NCI-H2081 (cell line): Measurements from ENCODE around the gene ANTXR1.

ENCODE experiments used
- DNase-seq, 2 experiments: peaks; one replicate each; lab custom pipeline; 2025; lab: John Stamatoyannopoulos, UW

The ANTXR1 gene

GRCh38 chr2:69034122-69034521 lies 21.1 kb downstream of the ANTXR1 start:
- DNase-seq = no peak

- no peak for DNase-seq
These were observed 21.9 kb downstream of the ANTXR1 start for GRCh38 chr2:69034845-69035244.

- no peak for DNase-seq
These were observed 23.9 kb downstream of the ANTXR1 start for GRCh38 chr2:69036926-69037325.

- no peak for DNase-seq
These were observed 28.2 kb downstream of the ANTXR1 start for GRCh38 chr2:69041214-69041613.

GRCh38 chr2:69043736-69044400 lies 30.9 kb downstream of the ANTXR1 start:
- DNase-seq = no peak

GRCh38 chr2:69046221-69046662 lies 33.3 kb downstream of the ANTXR1 start:
- no peak for DNase-seq

- DNase-seq = no peak
These were observed 34.7 kb downstream of the ANTXR1 start for GRCh38 chr2:69047625-69048145.

GRCh38 chr2:69050802-69051201 lies 37.8 kb downstream of the ANTXR1 start:
- no peak for DNase-seq

- DNase-seq = no peak
These were observed 40.5 kb downstream of the ANTXR1 start for GRCh38 chr2:69053416-69053965.

GRCh38 chr2:69054431-69054830 lies 41.5 kb downstream of the ANTXR1 start:
- no peak for DNase-seq

GRCh38 chr2:69055688-69056470 lies 42.9 kb downstream of the ANTXR1 start:
- DNase-seq = no peak

- peak in 1 of 2 experiments; percentile 1 for DNase-seq
These were observed 44.7 kb downstream of the ANTXR1 start for GRCh38 chr2:69057660-69058059.

- DNase-seq = no peak
These were observed 46.8 kb downstream of the ANTXR1 start for GRCh38 chr2:69059731-69060290.

GRCh38 chr2:69060938-69061501 lies 48.0 kb downstream of the ANTXR1 start:
- no peak for DNase-seq

- DNase-seq = no peak
These were observed 48.5 kb downstream of the ANTXR1 start for GRCh38 chr2:69061525-69061924.

GRCh38 chr2:69062307-69062962 lies 49.5 kb downstream of the ANTXR1 start:
- DNase-seq = no peak

- no peak for DNase-seq
These were observed 52.9 kb downstream of the ANTXR1 start for GRCh38 chr2:69065735-69066336.

GRCh38 chr2:69067026-69067630 lies 54.1 kb downstream of the ANTXR1 start:
- DNase-seq = no peak

- no peak for DNase-seq
These were observed 54.9 kb downstream of the ANTXR1 start for GRCh38 chr2:69067866-69068265.

GRCh38 chr2:69070969-69071368 lies 58.0 kb downstream of the ANTXR1 start:
- no peak for DNase-seq
